Neural cell (in vitro differentiated cells): ENCODE data around the gene ZNF850. TPM values are rescaled to one million over a fixed set of nuclear protein-coding genes. Genes with fewer than 3 reads are reported as not detected.

Source experiments
- H2AFZ ChIP-seq: fragments of 200-600, 300-800 bp; sonication (generic), shearing (Covaris generic); 2 replicates; pipeline ENCODE4 v1.6.0; 2014; ENCODE audit warnings: low read depth, mild to moderate bottlenecking, antibody characterized with exemption, low read length, moderate library complexity
- H3F3A ChIP-seq: fragments of 200-600 bp; shearing (Covaris generic); 2 replicates; pipeline ENCODE4 v1.6.1; 2016; ENCODE audit warnings: mild to moderate bottlenecking, moderate library complexity, mixed read lengths, antibody characterized with exemption, low read length; ENCODE audit not compliant: insufficient read depth, poor library complexity, severe bottlenecking
- H3K27ac ChIP-seq: fragments of 200-600, 300-800 bp; sonication (generic), shearing (Covaris generic); 2 replicates; pipeline ENCODE4 v1.5.1; 2014; ENCODE audit warnings: mild to moderate bottlenecking, low read length, moderate library complexity
- H3K27me3 ChIP-seq: fragments of 300-800, 200-600 bp; sonication (generic), shearing (Covaris generic); 2 replicates; pipeline ENCODE4 v1.6.0; 2014; ENCODE audit warnings: mild to moderate bottlenecking, low read depth, low read length, moderate library complexity; ENCODE audit not compliant: insufficient read depth
- H3K36me3 ChIP-seq: fragments of 300-800, 200-600 bp; sonication (generic), shearing (Covaris generic); 2 replicates; pipeline ENCODE4 v1.5.1; 2014; ENCODE audit warnings: mild to moderate bottlenecking, antibody characterized with exemption, low read length, moderate library complexity; ENCODE audit not compliant: insufficient read depth
- H3K4me2 ChIP-seq: fragments of 300-800, 200-600 bp; sonication (generic), shearing (Covaris generic); 2 replicates; pipeline ENCODE4 v1.6.0; 2014; ENCODE audit warnings: mild to moderate bottlenecking, low read length
- H3K4me3 ChIP-seq: fragments of 300-800, 200-600 bp; sonication (generic), shearing (Covaris generic); 2 replicates; pipeline ENCODE4 v1.5.1; 2014; ENCODE audit warnings: mild to moderate bottlenecking, low read length, moderate library complexity
- H3K79me2 ChIP-seq: fragments of 200-600 bp; shearing (Covaris generic); replicated peaks from 2 replicates; pipeline ENCODE4 v1.6.0; 2014; ENCODE audit warnings: mild to moderate bottlenecking, low read length, moderate library complexity; ENCODE audit not compliant: insufficient read depth
- H3K9ac ChIP-seq: fragments of 300-800, 200-600 bp; sonication (generic), shearing (Covaris generic); 2 replicates; pipeline ENCODE4 v1.6.1; 2016; ENCODE audit warnings: mild to moderate bottlenecking, low read length, mixed read lengths
- H3K9me2 ChIP-seq: fragments of 200-600 bp; shearing (Covaris generic); 2 replicates; pipeline ENCODE4 v1.6.1; 2016; ENCODE audit warnings: mild to moderate bottlenecking, low read length, mixed read lengths; ENCODE audit not compliant: insufficient read depth
- H3K9me3 ChIP-seq: fragments of 200-600, 300-800 bp; sonication (generic), shearing (Covaris generic); 2 replicates; pipeline ENCODE4 v1.6.1; 2016; ENCODE audit warnings: mild to moderate bottlenecking, mixed run types, low read length, moderate library complexity, mixed read lengths
- H4K20me1 ChIP-seq: fragments of 200-600 bp; shearing (Covaris generic); 2 replicates; pipeline ENCODE4 v1.6.1; 2016; ENCODE audit warnings: mild to moderate bottlenecking, mixed run types; ENCODE audit not compliant: insufficient read depth
- EP300 ChIP-seq: fragments of 450-650 bp; conservative IDR thresholded peaks from 2 replicates; pipeline ENCODE4 v1.6.1; 2014; ENCODE audit warnings: antibody characterized with exemption, mild to moderate bottlenecking, moderate library complexity; ENCODE audit not compliant: poor library complexity, severe bottlenecking
- EZH2 ChIP-seq: fragments of 200-600, 300-800 bp; shearing (Covaris generic), sonication (generic); IDR thresholded peaks from 2 replicates; pipeline ENCODE4 v1.6.1; 2014; ENCODE audit warnings: antibody characterized with exemption, low read length, borderline replicate concordance, mild to moderate bottlenecking; ENCODE audit not compliant: insufficient read depth, poor library complexity, severe bottlenecking
- MXI1 ChIP-seq: fragments of 450-650 bp; conservative IDR thresholded peaks from 2 replicates; pipeline ENCODE4 v1.6.1; 2014; ENCODE audit warnings: antibody characterized with exemption, mild to moderate bottlenecking; ENCODE audit not compliant: poor library complexity, severe bottlenecking
- POLR2AphosphoS5 ChIP-seq: IDR thresholded peaks from 2 replicates; pipeline ENCODE4 v1.6.1; 2012
- RAD21 ChIP-seq: fragments of 450-650 bp; conservative IDR thresholded peaks from 2 replicates; pipeline ENCODE4 v1.6.1; 2014; ENCODE audit warnings: antibody characterized with exemption, mild to moderate bottlenecking, moderate library complexity
- REST ChIP-seq: IDR thresholded peaks from 2 replicates; pipeline ENCODE4 v1.6.1; 2012; ENCODE audit warnings: borderline replicate concordance
- SMC3 ChIP-seq: fragments of 450-650 bp; conservative IDR thresholded peaks from 2 replicates; pipeline ENCODE4 v1.6.1; 2014; ENCODE audit warnings: antibody characterized with exemption, mild to moderate bottlenecking, moderate library complexity; ENCODE audit not compliant: poor library complexity
- TAF1 ChIP-seq: IDR thresholded peaks from 2 replicates; pipeline ENCODE4 v1.6.1; 2012; ENCODE audit warnings: low read depth
- polyA plus RNA-seq: library from polyadenylated mRNA; depleted of rRNA; stranded (reverse); fragments of >200 nt; gene quantifications from 2 replicates; pipeline ENCODE4 v1.2.3, GENCODE V29; 2014
- TF ChIP-seq, protein P1 (sequence below): fragments of 450-650 bp; IDR thresholded peaks from 2 replicates; pipeline ENCODE4 v1.5.1; 2014; ENCODE audit warnings: antibody characterized with exemption, mild to moderate bottlenecking, moderate library complexity; ENCODE audit not compliant: poor library complexity, severe bottlenecking

ZNF850 gene
- polyA plus RNA-seq, 1 donor from 2014 or later, result 1.0 TPM

DNA sequence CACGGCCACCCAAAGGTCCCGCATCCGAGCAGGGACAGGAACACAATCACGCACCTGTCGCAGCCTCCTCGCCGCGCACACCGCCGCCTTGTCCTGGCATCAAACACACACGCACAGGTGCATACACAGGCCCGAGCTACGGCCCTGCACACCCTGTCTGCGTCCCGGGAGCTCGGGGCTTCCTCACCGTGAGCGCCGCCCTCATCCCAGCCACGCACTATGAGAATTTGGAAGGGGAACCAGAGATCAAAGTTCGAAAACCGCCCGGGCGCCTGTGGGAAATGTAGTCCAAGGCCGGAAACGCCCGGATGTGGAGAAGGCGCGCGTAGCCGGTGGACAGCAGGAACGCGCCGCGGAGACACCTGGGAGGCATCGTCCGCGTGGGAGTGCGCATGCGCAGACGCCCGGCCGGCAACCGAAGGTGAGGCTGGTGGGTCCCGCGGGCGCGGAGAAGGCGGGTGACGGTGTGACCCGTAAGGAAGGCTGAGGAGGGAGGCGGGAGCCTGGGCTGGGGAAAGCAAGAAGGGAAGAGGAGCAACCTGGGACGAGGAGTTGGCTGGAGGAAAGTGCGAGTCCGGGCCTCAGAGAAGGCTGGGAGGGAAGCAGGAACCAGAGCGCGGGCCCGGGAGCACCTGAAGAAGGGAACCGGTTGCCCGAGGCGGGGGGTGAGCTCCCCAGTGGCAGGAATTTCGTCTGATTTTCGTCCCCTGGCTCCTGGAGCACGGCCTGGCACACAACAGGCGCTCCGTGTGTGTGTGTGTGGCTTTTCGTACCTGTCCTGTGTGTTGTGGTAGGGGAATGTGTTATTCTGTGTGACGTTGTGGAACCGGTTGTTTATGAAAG, 85.2 kb downstream of the ZNF850 start, which contains the start of gene ZNF567:
Gene ZNF567 (plus strand): TSS at position 399 of the 843 bp plus-strand sequence. CDS start 7,256 bp downstream, outside the sequence.
- Histone ChIP-seq H3K79me2 (peaks cover 29% of the 10 kb centered on the region), H2AFZ (peak within 1 kb of the TSS; percentile 99), H3K4me3 (peak within 1 kb of the TSS; percentile 99), H3K9ac (peak within 1 kb of the TSS; percentile 82), H3K27ac (peak within 1 kb of the TSS; percentile 60), H3K4me2 (peak within 1 kb of the TSS; percentile 97), H3K36me3 (peaks cover 20% of the 10 kb centered on the region), H3F3A (no peaks in the 10 kb centered on the region), H4K20me1 (no peaks in the 10 kb centered on the region), H3K27me3 (no peaks in the 10 kb centered on the region), H3K9me2 (no peaks in the 10 kb centered on the region), H3K9me3 (peaks cover 8% of the 10 kb centered on the region)
- TF ChIP-seq TAF1, result no peak
- TF ChIP-seq MXI1, result peak; percentile 87
- TF ChIP-seq POLR2AphosphoS5, result peak; percentile 86
- TF ChIP-seq, protein P1, sequence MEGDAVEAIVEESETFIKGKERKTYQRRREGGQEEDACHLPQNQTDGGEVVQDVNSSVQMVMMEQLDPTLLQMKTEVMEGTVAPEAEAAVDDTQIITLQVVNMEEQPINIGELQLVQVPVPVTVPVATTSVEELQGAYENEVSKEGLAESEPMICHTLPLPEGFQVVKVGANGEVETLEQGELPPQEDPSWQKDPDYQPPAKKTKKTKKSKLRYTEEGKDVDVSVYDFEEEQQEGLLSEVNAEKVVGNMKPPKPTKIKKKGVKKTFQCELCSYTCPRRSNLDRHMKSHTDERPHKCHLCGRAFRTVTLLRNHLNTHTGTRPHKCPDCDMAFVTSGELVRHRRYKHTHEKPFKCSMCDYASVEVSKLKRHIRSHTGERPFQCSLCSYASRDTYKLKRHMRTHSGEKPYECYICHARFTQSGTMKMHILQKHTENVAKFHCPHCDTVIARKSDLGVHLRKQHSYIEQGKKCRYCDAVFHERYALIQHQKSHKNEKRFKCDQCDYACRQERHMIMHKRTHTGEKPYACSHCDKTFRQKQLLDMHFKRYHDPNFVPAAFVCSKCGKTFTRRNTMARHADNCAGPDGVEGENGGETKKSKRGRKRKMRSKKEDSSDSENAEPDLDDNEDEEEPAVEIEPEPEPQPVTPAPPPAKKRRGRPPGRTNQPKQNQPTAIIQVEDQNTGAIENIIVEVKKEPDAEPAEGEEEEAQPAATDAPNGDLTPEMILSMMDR, result peak; percentile 33
- TF ChIP-seq EZH2, result no peak
- no peak for TF ChIP-seq REST
- peak; percentile 27 for TF ChIP-seq SMC3
- TF ChIP-seq EP300, result peak; percentile 30
- peak; percentile 34 for TF ChIP-seq RAD21

DNA sequence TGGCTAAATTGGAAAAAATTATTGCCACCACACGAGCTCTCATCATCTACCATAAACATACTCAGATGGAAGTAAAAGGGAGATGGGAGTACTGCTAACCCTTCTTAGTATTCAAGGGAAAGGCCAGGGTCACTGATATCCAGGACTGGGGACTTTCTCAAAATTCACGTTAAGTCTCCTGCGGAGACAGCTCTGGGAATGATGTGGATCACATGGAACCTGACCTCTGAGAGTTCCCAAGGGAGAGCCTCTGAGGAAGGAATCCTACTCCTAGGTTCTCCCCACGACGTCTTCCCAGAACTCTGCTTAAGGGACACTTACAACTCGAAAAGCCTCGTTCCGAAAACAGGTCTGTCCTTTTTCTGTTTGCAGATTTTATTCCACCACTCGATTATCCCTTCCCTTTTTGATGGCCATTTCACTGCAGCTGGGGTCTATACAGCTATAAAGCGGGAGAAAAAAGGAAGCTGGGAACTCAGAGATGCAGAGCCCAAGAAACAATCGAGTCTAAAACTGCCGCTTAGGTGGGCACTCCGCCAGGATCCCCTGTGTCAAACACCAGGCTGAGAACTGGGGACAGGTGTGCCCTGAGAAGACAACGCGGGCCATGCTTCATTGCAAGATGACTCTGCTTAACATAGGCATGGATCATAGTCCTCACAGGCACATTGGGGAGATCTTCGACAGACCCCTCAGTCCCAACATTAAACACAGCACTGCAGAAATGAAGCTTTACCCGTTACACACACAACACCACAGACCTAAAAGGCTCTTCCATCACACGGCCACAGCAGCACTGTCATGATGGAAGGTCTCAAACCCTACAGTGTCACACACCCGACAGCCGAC, 86.0 kb downstream of the ZNF850 start:
- Histone ChIP-seq H3K27me3 (no peaks in the 10 kb centered on the region), H3K9me2 (no peaks in the 10 kb centered on the region), H2AFZ (peak overlapping the region; percentile 99), H3F3A (no peaks in the 10 kb centered on the region), H3K9me3 (peaks cover 1% of the 10 kb centered on the region), H3K4me3 (peak overlapping the region; percentile 99), H3K79me2 (peaks cover 29% of the 10 kb centered on the region), H3K4me2 (peak overlapping the region; percentile 97), H4K20me1 (no peaks in the 10 kb centered on the region), H3K9ac (peak overlapping the region; percentile 82), H3K27ac (peak overlapping the region; percentile 51), H3K36me3 (peaks cover 11% of the 10 kb centered on the region)
- TF ChIP-seq REST (no peak), EP300 (no peak), EZH2 (no peak), POLR2AphosphoS5 (no peak), SMC3 (no peak), TAF1 (no peak), RAD21 (no peak), MXI1 (no peak)
- TF ChIP-seq, protein P1, result no peak
